ENCODE results near the gene TRIO.
A peak's percentile ranks its signal among the peaks of the same experiment; 100 is the strongest.

The TRIO gene

DNA sequence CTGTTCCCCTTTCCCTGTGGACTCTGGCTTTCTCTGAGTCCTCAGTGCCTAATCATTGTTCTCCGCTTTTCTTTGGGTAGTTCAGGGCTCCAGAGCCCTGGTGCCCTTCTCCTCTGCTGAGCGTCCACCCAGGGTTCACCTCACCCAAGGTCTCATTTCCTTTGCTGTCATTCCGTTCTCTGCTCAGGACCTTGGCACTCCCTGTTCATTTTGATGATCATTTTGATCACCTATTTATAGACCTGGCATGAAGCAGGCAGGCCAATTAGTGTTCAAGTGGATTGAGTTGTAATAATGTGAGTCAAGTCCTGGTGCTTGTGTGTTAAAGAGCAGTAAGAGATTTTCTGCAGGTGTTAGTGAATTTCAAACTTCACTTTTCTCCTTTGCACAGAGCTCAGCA, 3.6 kb downstream of the TRIO start:
- Histone ChIP-seq H3K4me1 (peaks cover 8% of the 10 kb centered on the region), H3K4me3 (ENCODE audit: low read depth, low read length) (no peak overlapping the region), H3K27me3 (ENCODE audit: control insufficient read depth, insufficient read depth, low read length) (no peaks in the 10 kb centered on the region)

DNA sequence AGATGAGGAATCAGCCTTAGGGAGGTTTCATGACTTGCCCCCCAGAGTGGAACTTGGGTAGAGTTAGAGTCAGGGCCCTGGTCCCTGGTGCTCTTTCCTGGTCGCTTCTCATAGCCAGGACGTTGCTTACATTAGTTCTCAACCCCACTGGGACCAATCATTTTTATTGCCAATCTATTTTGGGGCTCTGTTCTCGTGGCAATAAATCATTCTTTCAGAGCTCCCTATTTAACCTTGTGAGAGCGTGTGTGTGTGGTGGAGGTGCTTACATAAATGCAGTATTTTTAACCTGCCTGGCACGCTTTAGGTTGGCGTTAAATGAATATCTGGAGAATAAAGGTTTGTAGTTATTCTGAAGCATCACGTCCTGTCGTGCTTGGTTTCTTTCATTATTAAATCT, 4.1 kb downstream of the TRIO start:
- TF ChIP-seq, protein P1, sequence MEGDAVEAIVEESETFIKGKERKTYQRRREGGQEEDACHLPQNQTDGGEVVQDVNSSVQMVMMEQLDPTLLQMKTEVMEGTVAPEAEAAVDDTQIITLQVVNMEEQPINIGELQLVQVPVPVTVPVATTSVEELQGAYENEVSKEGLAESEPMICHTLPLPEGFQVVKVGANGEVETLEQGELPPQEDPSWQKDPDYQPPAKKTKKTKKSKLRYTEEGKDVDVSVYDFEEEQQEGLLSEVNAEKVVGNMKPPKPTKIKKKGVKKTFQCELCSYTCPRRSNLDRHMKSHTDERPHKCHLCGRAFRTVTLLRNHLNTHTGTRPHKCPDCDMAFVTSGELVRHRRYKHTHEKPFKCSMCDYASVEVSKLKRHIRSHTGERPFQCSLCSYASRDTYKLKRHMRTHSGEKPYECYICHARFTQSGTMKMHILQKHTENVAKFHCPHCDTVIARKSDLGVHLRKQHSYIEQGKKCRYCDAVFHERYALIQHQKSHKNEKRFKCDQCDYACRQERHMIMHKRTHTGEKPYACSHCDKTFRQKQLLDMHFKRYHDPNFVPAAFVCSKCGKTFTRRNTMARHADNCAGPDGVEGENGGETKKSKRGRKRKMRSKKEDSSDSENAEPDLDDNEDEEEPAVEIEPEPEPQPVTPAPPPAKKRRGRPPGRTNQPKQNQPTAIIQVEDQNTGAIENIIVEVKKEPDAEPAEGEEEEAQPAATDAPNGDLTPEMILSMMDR (IDR thresholded peaks at IDR 0.05) = no peak
- H3K4me2 ChIP-seq (ENCODE audit: low read length) = no peak overlapping the region
- peaks cover 8% of the 10 kb centered on the region for H3K4me1 ChIP-seq
- no peak overlapping the region for H3K4me3 ChIP-seq (ENCODE audit: low read depth, low read length)
- H3K27me3 ChIP-seq (ENCODE audit: control insufficient read depth, insufficient read depth, low read length) = no peaks in the 10 kb centered on the region
- no peak overlapping the region for H3K9ac ChIP-seq
- H3K27ac ChIP-seq = no peak overlapping the region
- H3K79me2 ChIP-seq = peaks cover 53% of the 10 kb centered on the region
- no peak overlapping the region for H2AFZ ChIP-seq
- H3K36me3 ChIP-seq (ENCODE audit: control insufficient read depth, insufficient read depth, low read length) = no peaks in the 10 kb centered on the region
- no peaks in the 10 kb centered on the region for H3K9me3 ChIP-seq (ENCODE audit: control insufficient read depth, low read length)

More for the DNA sequence above, 3.6 kb downstream of the TRIO start:
- Histone ChIP-seq H3K4me2 (ENCODE audit: low read length) (peak overlapping the region; percentile 19), H3K27ac (no peak overlapping the region), H3K36me3 (ENCODE audit: control insufficient read depth, insufficient read depth, low read length) (no peaks in the 10 kb centered on the region), H3K9me3 (ENCODE audit: control insufficient read depth, low read length) (no peaks in the 10 kb centered on the region), H3K9ac (no peak overlapping the region), H2AFZ (no peak overlapping the region), H3K79me2 (peaks cover 48% of the 10 kb centered on the region)
- TF ChIP-seq, protein P1 (IDR thresholded peaks at IDR 0.05) = no peak

DNA sequence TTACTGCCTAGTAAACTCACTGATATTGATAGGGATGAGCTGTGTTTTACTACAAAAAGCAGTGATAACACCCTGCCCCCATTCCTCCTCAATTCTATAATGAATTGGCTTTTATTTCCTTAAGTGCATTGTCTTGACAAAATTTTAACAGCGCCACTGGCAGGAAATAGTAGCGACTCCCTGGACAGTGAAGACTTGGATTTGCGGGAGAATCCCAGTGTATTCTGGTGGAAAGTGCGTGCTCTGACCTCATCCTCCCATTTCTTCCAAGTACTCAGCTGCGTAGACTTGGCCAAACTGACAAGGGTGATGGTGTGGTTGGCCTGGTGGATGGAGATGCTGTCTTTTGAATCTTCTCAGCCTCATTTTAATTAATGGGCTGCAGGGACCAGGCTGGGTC, 5.3 kb downstream of the TRIO start:
- no peak overlapping the region for H2AFZ ChIP-seq
- H3K27ac ChIP-seq = no peak overlapping the region
- H3K9ac ChIP-seq = no peak overlapping the region
- H3K79me2 ChIP-seq = peaks cover 64% of the 10 kb centered on the region
- no peaks in the 10 kb centered on the region for H3K9me3 ChIP-seq (ENCODE audit: control insufficient read depth, low read length)
- no peak overlapping the region for H3K4me3 ChIP-seq (ENCODE audit: low read depth, low read length)
- no peaks in the 10 kb centered on the region for H3K27me3 ChIP-seq (ENCODE audit: control insufficient read depth, insufficient read depth, low read length)
- H3K4me1 ChIP-seq = peaks cover 13% of the 10 kb centered on the region
- H3K36me3 ChIP-seq (ENCODE audit: control insufficient read depth, insufficient read depth, low read length) = no peaks in the 10 kb centered on the region
- TF ChIP-seq, protein P1 (IDR thresholded peaks at IDR 0.05) = no peak
- no peak overlapping the region for H3K4me2 ChIP-seq (ENCODE audit: low read length)

DNA sequence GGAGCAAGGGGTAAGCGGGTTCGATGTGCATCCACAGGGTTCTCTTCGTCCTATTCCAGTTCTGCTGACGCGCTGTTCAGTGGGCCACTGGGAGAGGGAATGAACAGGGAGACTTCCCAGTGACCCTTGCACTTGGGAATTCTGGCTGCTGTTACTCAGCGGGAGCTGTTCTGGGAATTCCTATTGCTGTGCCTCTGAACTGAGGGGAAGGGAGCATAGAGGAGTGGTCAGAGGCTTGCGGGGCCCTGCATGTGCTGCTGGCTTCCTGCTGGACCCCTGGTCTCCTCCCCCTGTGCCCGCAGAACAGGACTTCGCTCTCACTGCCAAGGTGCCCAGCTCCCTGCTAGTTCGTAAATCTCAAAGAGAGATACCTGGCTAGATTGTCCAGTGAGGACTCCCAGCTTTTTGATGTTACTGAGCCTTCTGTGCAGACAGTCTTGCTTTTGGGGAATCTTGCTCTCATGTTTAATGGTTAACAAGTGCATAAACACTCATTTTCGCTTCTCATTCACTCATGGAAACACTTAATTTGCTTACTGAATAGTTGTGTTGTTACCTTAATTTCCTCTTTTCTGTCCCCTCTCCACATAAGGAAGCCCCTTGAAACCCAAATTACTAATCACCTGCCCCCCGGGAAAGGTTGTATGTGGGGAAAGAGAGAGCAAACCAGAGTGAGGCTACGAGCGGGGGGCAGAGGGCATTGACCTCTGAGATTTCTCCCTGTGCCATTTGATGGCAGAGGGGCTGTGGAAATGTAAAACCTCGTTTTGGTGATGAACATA, 5.9 kb downstream of the TRIO start:
- no peaks in the 10 kb centered on the region for H3K9me3 ChIP-seq (ENCODE audit: control insufficient read depth, low read length)
- peaks cover 13% of the 10 kb centered on the region for H3K4me1 ChIP-seq
- H3K9ac ChIP-seq = no peak overlapping the region
- H3K27ac ChIP-seq = no peak overlapping the region
- no peak overlapping the region for H3K4me3 ChIP-seq (ENCODE audit: low read depth, low read length)
- TF ChIP-seq, protein P1 (IDR thresholded peaks at IDR 0.05) = no peak
- H3K27me3 ChIP-seq (ENCODE audit: control insufficient read depth, insufficient read depth, low read length) = no peaks in the 10 kb centered on the region
- H3K79me2 ChIP-seq = peaks cover 69% of the 10 kb centered on the region
- H3K36me3 ChIP-seq (ENCODE audit: control insufficient read depth, insufficient read depth, low read length) = no peaks in the 10 kb centered on the region
- H2AFZ ChIP-seq = no peak overlapping the region
- H3K4me2 ChIP-seq (ENCODE audit: low read length) = no peak overlapping the region
